HL-60 (cell line): ENCODE measurements around the gene CLDN15.

Experiments
- GABPA ChIP-seq: IDR thresholded peaks from 2 replicates; pipeline ENCODE4 v1.6.1; 2012; ENCODE audit warnings: low read depth
- SPI1 ChIP-seq: IDR thresholded peaks from 2 replicates; pipeline ENCODE4 v1.6.1; 2012; ENCODE audit warnings: low read depth, mild to moderate bottlenecking, borderline replicate concordance
- TF ChIP-seq, protein P1 (sequence below): IDR thresholded peaks from one replicate; pipeline ENCODE4 v1.5.1; 2011; ENCODE audit warnings: low read length, control low read depth, inconsistent platforms; ENCODE audit not compliant: insufficient read depth
- TF ChIP-seq, protein P2 (sequence below): IDR thresholded peaks from 2 replicates; pipeline ENCODE4 v1.6.1; 2012; ENCODE audit warnings: low read depth; ENCODE audit not compliant: insufficient replicate concordance

DNA sequence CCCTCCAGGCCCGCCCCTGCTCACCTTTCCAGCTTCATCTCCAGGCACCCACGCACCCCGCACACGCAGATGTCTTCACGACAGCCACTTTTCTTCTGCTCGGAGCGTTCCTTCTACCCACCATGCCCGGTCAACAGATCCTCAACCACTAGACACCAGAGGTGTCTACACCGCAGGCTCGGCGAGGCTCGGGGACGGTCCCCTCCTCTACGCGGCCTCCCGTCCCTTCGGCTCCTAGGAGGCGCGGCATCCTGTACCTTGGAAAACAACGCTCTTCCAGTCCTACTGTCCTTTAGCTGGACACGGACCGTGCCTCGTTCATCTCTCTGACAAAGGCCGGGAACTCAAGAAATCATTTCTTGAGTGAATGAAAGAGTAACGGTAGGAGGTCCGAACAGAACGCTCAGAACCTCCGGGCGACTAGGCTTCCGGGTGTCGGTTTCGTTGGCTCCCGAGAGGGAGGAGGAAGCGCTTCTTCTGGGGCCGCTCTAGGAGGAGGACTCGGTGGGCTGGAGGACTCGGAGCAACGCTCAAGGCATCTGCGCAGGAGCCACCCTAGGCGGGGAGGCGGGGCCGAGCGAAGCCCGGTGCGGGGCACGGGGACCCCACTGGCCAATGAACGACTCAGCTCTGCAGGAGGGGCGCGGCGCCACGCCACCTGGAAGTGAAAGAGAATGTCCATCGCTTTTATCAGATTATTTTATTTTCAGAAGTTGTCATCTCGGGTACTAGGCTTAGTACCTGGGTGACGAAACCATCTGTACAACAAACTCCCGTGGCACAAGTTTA lies 14.5 kb upstream of the CLDN15 start:
- TF ChIP-seq, protein P1, sequence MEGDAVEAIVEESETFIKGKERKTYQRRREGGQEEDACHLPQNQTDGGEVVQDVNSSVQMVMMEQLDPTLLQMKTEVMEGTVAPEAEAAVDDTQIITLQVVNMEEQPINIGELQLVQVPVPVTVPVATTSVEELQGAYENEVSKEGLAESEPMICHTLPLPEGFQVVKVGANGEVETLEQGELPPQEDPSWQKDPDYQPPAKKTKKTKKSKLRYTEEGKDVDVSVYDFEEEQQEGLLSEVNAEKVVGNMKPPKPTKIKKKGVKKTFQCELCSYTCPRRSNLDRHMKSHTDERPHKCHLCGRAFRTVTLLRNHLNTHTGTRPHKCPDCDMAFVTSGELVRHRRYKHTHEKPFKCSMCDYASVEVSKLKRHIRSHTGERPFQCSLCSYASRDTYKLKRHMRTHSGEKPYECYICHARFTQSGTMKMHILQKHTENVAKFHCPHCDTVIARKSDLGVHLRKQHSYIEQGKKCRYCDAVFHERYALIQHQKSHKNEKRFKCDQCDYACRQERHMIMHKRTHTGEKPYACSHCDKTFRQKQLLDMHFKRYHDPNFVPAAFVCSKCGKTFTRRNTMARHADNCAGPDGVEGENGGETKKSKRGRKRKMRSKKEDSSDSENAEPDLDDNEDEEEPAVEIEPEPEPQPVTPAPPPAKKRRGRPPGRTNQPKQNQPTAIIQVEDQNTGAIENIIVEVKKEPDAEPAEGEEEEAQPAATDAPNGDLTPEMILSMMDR = no peak
- TF ChIP-seq GABPA (peak; percentile 75), SPI1 (peak; percentile 58; the same call in 1 of the 2 replicates)
- TF ChIP-seq, protein P2, sequence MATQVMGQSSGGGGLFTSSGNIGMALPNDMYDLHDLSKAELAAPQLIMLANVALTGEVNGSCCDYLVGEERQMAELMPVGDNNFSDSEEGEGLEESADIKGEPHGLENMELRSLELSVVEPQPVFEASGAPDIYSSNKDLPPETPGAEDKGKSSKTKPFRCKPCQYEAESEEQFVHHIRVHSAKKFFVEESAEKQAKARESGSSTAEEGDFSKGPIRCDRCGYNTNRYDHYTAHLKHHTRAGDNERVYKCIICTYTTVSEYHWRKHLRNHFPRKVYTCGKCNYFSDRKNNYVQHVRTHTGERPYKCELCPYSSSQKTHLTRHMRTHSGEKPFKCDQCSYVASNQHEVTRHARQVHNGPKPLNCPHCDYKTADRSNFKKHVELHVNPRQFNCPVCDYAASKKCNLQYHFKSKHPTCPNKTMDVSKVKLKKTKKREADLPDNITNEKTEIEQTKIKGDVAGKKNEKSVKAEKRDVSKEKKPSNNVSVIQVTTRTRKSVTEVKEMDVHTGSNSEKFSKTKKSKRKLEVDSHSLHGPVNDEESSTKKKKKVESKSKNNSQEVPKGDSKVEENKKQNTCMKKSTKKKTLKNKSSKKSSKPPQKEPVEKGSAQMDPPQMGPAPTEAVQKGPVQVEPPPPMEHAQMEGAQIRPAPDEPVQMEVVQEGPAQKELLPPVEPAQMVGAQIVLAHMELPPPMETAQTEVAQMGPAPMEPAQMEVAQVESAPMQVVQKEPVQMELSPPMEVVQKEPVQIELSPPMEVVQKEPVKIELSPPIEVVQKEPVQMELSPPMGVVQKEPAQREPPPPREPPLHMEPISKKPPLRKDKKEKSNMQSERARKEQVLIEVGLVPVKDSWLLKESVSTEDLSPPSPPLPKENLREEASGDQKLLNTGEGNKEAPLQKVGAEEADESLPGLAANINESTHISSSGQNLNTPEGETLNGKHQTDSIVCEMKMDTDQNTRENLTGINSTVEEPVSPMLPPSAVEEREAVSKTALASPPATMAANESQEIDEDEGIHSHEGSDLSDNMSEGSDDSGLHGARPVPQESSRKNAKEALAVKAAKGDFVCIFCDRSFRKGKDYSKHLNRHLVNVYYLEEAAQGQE = peak; percentile 57
